A172 (cell line): ENCODE measurements around the gene TXNDC9. TPM values are rescaled to one million over a fixed set of nuclear protein-coding genes. Genes with fewer than 3 reads are reported as not detected.
A peak's percentile ranks its signal among the peaks of the same experiment; 100 is the strongest.
"Not testable (repeated sequence)": the region's sequence is repeated elsewhere in the genome, so short reads cannot be mapped to it uniquely, and the experiment has no call there.

Experiments used
- DNase-seq: peaks from one replicate; pipeline ENCODE4 v3.0.0-alpha.2; 2015; ENCODE audit warnings: low spot score
- total RNA-seq: library from RNA; depleted of rRNA; stranded (reverse); fragments of >200 nt; shearing (Covaris generic); gene quantifications from 2 replicates; pipeline ENCODE4 v1.2.3, GENCODE V29; 2014; rRNA removed

The TXNDC9 gene, protein sequence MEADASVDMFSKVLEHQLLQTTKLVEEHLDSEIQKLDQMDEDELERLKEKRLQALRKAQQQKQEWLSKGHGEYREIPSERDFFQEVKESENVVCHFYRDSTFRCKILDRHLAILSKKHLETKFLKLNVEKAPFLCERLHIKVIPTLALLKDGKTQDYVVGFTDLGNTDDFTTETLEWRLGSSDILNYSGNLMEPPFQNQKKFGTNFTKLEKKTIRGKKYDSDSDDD
- total RNA-seq, result 197 and 209 TPM in 2 replicates

- DNase-seq, result peak; percentile 99
Observed at GRCh38 chr2:99335911-99336803, at the start of gene TXNDC9. TXNDC9 (minus strand) TSS chr2:99336333; CDS start chr2:99333210, 3,123 bp downstream.

GRCh38 chr2:99382143-99382542 is 46.0 kb upstream of the TXNDC9 start:
- no peak for DNase-seq

- no peak for DNase-seq
Observed at GRCh38 chr2:99380376-99381010, 44.4 kb upstream of the TXNDC9 start.

DNA sequence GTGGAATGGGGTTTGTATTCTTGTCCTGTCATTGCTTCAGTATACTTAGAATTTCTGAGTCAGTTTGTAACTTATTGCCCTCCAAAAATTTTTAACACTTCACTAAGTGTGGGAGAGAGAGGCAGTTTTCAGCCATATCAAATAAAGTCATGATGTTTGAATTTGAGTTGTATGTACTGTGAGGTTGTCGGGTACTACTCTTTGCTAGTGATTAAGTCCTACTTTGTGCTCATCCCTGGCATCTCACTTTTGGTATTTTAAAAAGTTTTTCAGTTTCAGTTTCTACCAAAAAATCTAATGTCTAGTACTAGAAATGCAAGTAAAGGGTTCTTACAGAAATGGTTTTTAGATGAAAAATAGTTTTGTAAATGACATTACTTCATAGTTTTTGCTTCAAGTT is 41.7 kb upstream of the TXNDC9 start:
- no peak for DNase-seq

DNA sequence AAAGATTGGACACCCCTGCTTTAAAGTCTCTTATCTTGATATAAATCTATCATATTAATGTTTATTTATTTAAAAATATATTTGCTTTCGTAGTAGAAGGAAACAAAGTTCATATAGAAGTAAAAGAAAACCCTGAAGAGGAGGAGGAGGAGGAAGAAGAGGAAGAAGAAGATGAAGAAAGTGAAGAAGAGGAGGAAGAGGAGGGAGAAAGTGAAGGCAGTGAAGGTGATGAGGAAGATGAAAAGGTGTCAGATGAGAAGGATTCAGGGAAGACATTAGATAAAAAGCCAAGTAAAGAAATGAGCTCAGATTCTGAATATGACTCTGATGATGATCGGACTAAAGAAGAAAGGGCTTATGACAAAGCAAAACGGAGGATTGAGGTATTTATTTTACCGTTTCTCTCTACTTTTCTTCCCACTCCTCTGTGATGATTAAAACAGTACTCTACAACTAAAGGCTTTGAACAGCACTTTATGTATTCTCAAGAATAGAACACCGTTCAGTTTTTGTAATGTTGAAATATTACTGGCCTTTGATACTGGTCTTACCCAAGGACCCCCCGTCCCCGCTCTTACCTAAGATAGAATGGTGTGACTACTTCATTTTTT is 40.2 kb upstream of the TXNDC9 start:
- DNase-seq, result no peak

DNA sequence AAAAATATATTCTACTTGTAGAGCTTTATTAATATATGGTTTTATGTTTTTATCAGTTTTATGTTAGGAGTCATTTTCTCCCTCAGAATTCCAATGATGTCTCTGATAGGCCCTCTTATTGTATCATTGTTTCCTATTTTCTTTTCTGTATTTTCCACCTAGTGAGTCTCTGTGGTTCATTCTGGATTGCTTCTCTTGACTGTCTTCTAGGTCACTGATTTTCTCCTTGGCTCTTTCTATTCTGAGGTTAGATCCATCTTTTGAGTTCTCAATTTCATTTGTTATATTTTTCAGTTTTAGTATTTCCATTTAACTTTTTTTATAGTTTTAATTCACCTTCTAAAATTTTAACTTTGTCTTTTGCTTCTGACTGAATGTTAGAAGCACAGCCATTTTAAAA is 38.6 kb upstream of the TXNDC9 start:
- DNase-seq, result no peak

GRCh38 chr2:99373144-99373543 is 37.0 kb upstream of the TXNDC9 start:
- no peak for DNase-seq

DNA sequence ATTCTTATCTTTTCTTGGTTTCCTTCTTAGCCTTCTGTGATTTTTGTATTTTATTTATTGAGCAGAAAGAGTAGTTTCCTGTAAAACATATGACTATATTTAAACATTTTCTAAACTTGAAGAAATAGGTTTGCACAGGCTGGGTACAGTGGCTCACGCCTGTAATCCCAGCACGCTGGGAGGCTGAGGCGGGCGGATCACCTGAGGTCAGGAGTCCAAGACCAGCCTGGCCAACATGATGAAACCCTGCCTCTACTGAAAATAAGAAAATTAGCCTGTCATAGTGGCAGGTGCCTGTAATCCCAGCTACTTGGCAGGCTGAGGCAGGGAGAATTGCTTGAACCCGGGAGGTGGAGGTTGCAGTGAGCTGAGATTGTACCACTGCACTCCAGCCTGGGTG is 32.7 kb upstream of the TXNDC9 start:
- not testable (repeated sequence) for DNase-seq

- no peak for DNase-seq
Observed at GRCh38 chr2:99365661-99366060, 29.5 kb upstream of the TXNDC9 start.

DNA sequence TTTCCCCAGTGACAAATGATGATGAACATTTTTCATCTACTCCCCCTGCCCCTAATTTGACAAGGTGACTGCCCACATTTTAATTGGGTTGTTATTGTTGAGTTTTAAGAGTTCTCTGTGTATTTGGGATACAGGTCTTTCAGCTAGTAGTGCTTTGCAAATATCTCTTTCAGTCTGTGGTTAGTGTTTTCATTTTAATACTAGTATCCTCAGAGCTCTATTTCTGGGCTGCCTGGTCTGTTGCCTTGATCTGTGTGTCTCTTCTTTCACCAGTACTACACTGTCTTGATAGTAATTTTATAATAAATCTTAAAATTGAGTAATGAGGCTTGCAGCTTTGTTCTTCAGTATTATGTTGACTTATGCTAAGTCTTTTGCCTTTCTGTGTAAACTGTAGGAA is 20.7 kb upstream of the TXNDC9 start:
- no peak for DNase-seq

GRCh38 chr2:99354825-99355224 is 18.7 kb upstream of the TXNDC9 start:
- not testable (repeated sequence) for DNase-seq

DNA sequence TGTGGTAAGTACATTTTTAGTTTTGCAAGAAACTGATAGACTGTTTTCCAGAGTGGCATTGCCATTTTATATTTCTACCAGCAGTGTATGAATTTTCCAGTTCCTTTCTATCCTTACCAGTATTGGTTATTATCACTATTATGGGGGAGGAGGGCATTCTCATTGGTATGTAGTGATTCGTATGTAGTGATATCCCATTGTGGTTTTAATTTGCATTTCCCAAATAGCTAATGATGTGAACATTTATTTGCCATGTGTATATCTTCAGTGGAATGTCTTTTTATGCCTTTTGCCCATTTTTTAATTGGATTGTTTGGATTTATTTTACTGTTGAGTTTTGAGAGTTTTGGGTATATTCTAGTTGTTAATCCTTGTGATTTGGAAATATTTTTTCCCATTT is 17.9 kb upstream of the TXNDC9 start:
- no peak for DNase-seq

DNA sequence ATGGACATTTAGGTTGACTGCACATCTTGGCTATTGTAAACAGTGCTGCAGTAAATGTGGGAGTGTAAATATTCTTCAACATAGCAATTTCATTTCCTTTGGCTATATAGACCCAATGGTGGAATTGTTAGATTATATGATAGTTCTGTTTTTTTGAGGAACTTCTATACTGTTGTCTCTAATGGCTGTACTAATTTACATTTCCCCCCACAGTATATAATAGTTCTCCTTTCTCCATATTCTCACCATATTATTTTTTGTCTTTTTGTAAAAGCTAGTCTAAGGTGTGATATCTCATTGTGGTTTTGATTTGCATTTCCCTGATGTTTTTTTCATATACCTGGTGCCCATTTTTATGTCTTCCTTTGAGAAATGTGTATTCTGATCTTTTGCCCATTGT is 14.1 kb upstream of the TXNDC9 start:
- DNase-seq, result no peak

DNA sequence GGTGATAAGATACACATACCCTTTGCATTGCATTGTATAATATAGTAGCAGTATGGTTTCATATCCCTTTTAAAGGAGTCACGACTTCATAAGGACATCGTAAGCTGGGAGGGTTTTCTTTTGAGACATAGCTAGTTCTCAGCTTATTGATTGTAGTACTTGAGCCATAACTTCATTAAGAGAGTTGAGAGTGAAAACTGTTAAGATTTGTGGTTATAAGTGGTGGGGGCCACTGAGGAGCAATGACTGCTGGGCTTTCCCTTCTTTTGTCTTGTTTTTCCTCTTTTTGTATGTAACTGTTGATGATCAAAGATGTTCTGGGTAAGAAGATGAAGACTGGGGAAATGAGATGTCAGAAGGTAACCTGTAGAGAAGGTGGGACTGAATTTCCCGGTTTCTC is 12.0 kb upstream of the TXNDC9 start:
- no peak for DNase-seq

- no peak for DNase-seq
Observed at GRCh38 chr2:99346218-99346617, 10.1 kb upstream of the TXNDC9 start.

- DNase-seq, result not testable (repeated sequence)
Observed at GRCh38 chr2:99345446-99345845, 9.3 kb upstream of the TXNDC9 start.

- DNase-seq, result no peak
Observed at GRCh38 chr2:99342536-99342935, 6.4 kb upstream of the TXNDC9 start.

DNA sequence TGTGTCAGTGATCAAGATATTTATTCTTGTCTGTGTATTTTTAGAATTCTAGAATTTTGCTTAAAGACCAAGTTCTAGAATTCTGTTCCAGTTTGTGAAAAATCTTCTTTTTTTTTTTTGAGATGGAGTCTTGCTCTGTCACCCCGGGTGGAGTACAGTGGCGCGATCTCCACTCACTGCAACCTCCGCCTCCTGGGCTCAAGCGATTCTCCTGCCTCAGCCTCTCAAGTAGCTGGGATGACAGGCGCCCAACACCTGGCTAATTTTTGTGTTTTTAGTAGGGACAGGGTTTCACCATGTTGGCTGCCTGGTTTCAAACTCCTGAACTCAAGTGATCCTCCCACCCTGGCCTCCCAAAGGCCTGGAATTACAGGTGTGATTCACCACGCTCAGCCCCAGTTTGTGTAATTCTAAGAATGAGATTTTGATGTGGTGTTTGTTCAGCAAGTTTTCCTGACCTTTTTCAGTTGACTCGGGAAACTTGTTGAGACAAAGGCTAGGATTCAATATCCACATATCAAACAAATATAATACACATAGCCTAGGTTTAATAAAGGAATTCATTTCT is 4.6 kb upstream of the TXNDC9 start:
- no peak for DNase-seq

DNA sequence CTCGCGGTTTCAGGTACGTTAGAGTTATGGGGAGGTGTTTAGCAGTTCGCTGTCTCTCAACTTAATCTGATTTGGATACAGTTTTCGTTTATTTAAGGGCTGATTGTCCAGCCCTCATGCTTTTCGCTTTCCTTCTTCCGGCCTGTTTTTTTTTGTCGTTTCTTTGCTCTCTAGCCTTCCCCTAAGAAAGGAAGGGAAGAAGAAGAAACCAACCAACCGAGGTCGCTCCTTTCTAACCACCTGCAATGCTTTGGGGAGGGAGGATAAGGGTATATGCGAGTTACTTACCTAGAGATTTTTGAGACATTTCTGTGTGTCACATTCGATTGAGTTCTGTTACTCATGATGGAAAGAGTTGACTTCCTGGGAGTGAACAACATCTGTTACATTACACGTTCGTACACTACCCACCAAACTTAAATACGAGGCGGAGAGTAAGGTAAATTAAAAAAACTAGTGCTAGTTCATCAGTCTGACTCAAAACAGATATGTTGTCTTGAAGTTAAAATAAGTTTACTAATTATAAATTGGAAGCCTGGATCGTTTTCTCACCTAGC is 2.0 kb upstream of the TXNDC9 start:
- no peak for DNase-seq

- DNase-seq, result peak; percentile 92
Observed at GRCh38 chr2:99337113-99338028, 1.2 kb upstream of the TXNDC9 start, which contains the start of gene EIF5B. EIF5B (plus strand) TSS chr2:99337389; CDS start chr2:99337555, 166 bp downstream.

- DNase-seq, result no peak
Observed at GRCh38 chr2:99336804-99337112, 625 bp upstream of the TXNDC9 start.
